HL-60/S4 treated with retinoic acid at 250 ng/mL for 4 days and 3 days (cell line): ENCODE data around the gene AIG1.
"Not testable (repeated sequence)": the region's sequence is repeated elsewhere in the genome, so short reads cannot be mapped to it uniquely, and the experiment has no call there.

Experiments
- in situ Hi-C: fragments of 300-500 bp; cut with MboI; formaldehyde crosslinking; loops from 2 replicates; pipeline ENCODE4 v1.7.0; 2022; ENCODE audit warnings: low sequenced_read_pairs

AIG1 gene

DNA sequence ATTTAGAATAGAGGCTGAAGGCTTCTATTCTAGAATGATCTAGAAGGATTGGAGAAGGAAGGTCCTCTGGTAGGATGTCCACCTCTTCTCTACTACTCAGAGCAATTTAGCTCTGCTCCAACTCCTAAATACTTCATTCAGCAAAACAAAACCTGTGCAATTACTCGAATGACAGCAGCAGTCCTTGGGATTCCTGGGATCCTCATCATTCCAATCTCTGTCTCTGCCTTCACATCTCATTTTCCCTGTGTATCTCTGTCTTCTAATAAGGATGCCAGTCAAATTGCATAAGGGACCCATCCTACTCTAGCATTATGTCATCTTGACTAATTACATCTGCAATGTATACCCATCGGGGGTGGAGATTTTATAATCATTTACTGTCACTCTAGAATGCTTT lies 5.5 kb upstream of the AIG1 start:
- in situ Hi-C loops, result no loop called here

DNA sequence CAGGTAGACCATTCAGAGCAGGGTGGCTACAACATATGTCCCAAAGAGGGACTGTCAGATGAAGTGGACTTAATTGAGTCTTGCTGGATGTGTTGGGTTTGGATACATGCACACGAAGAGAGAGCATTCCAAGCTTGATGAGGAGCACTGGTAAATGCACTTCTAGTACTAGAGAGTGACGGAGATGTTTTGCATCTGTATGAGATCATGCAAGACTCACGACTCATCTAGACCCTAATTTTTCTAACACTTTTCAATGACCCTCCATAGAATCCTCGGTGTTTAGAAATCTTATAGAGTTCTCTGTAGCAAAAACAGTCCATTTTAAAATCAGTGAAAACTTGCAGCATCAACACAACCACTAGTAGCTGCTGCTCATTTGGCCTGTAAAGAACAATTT lies 4.8 kb upstream of the AIG1 start:
- in situ Hi-C loops, result no loop called here

DNA sequence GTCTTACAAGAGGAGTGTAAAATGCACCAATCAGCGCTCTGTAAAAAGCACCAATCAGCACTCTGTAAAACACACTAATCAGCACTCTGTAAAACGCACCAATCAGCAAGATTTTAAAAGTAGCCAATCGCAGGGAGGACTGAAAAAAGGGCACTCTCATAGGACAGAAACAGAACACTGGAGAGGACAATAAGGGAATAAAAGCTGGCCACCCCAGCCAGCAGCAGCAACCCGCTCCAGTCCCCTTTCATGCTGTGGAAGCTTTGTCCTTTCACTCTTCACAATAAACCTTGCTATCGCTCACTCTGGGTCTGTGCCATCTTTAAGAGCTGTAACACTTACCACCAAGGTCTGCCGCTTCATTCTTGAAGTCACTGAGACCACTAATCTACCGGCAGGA lies 1.7 kb upstream of the AIG1 start:
- in situ Hi-C loops, result no loop called here

GRCh38 chr6:143059663-143060353 lies 881 bp upstream of the AIG1 start:
- in situ Hi-C loops, result no loop called here

DNA sequence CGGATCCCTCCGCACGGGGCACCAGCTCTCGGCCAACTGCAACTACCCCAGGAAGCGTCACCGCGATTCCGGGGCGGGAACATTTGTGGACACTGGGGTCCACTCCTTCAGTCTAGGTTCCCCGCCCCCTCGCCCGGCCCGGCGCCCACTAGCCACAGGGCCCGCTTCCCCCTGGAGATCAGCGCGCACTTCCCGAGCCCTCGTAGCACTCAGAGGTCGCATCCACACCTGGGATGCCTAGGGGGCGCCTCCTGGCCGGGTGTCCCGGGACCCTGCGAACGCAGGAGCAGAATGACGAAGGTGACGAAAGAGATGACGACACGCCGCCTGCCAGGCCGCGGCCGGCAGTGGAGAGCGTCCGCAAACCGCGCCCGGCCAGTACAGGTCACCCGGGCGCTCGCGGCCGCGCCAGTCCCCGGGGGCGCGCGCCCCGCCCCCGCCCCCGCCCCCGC lies 309 bp upstream of the AIG1 start:
- in situ Hi-C loops, result no loop called here

DNA sequence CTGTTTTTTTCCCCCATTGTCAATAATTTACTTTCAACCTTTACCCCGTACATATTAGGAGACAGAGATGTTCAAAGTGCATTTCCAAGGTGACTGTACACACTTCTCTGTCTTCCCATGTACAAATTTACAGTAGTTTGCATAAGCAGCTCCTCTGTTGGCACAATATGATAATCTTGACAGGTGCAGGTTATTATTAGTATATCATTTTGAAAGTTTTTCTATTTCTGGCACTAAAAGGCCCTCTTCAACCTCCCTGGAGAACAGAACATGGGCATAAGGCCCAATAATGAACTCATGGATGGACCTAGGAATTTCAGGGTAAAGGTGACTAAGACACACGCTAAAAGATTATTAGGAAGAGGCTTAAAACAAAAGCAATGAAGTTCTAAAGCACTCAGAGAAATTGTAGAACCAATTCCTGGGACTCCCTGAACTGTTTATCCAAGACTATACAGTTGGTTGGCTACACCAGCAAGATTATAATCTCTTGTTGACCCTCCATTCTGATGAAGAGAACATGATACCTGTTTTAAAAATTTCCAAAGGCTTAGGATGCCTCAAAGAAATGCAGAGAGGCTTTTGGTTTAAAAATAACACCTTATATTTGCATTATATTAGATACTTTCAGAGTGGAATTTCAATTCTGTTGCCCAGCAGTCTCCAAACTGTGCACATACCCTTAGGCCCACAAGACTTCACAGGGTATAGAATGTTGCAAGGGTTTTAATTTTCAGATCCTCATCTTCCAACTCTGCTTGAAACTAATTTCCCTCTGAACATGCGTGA lies 1.1 kb downstream of the AIG1 start:
- in situ Hi-C loops, result no loop called here

- in situ Hi-C loops, result no loop called here
Measured at GRCh38 chr6:143062551-143062950, 1.9 kb downstream of the AIG1 start.

- in situ Hi-C loops, result no loop called here
Measured at GRCh38 chr6:143063631-143064030, 2.9 kb downstream of the AIG1 start.

GRCh38 chr6:143064271-143064670 lies 3.6 kb downstream of the AIG1 start:
- in situ Hi-C loops, result no loop called here

GRCh38 chr6:143064951-143065683 lies 4.4 kb downstream of the AIG1 start:
- in situ Hi-C loops, result no loop called here

GRCh38 chr6:143068001-143068400 lies 7.3 kb downstream of the AIG1 start:
- in situ Hi-C loops, result no loop called here

GRCh38 chr6:143074101-143074500 lies 13.4 kb downstream of the AIG1 start:
- in situ Hi-C loops, result no loop called here

DNA sequence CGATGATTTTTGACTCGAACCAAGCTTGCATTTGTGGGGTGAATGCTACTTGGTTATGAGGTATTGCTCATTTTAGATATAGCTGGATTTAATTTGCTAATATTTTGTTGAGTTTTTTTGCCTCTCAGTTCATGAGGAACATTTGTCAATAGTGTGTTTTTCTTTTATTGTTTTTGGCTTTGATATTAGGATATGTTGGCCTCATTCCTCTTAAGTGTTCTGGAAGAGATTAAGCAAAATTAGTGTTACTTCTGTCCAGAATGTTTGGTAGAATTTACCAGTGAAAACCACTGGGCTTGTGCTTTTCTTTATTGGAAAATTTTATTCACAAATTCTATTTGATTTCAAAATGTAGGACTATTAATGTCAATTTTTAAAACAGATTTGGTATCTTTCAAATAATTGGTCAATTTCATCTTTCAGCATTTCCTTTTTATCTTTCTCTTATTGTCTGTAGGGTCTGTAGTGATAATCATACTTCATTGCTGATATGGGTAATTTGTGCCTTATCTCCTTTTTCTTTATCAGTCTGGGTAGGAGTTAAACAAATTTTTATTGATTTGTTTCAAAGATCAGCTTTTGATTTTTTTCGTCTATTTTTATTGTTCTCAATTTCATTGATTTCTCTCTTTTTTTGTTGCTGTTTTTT lies 14.1 kb downstream of the AIG1 start:
- in situ Hi-C loops, result no loop called here

- in situ Hi-C loops, result no loop called here
Measured at GRCh38 chr6:143078468-143079324, 18.0 kb downstream of the AIG1 start.

DNA sequence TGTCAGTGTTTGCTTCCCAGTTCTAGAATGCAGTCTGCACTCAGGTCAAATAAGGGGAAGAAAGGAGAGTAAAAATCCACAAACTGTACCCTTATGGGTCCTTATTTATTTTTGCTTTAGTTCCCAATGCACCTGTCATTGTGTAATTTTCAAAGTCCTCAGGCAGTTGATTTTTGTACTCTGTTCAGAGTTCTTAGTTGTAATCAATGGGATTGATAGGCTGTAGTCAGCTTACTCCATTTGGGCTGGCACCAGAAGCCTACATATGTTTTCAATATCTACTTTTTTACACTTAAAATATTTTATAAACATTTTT lies 18.6 kb downstream of the AIG1 start:
- in situ Hi-C loops, result no loop called here

DNA sequence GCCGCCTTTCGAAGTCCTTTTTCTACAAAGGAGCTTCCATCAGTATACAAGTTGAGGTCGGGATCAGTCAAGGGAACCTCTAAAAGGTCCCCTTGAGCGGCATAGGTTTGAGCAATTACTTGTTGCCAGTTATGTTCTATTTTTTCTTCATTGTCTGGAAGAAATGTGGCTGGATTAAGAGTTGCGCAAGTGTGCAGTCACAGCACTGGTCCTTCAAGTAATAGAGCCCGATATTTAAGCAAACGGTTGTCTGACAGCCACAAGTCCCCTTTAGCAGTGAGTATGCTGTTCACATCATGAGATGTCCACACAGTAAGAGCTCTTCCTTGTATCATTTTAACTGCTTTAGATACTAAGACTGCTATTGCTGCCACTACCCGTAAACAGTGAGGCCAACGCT lies 21.6 kb downstream of the AIG1 start:
- in situ Hi-C loops, result not testable (repeated sequence)

GRCh38 chr6:143084019-143084418 lies 23.3 kb downstream of the AIG1 start:
- in situ Hi-C loops, result not testable (repeated sequence)

DNA sequence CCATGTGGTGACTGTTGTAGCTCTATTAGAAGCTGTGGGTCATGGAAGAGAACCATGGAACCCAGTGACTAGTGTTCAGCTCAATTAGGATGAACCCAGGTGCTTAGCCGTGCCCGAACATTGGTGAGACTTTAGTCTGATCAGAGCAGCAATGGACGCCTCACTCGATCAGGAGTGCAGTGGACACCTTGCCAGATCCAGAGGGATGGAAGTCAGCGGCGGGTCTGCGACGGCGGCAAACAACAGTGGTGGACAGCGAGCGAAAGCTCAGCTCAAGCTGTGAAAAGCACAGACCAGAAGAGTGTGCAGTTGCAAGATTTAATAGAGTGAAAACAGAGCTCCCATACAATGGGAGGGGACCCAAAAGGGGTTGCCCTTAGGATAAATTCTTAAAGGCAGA lies 26.6 kb downstream of the AIG1 start:
- in situ Hi-C loops, result not testable (repeated sequence)

DNA sequence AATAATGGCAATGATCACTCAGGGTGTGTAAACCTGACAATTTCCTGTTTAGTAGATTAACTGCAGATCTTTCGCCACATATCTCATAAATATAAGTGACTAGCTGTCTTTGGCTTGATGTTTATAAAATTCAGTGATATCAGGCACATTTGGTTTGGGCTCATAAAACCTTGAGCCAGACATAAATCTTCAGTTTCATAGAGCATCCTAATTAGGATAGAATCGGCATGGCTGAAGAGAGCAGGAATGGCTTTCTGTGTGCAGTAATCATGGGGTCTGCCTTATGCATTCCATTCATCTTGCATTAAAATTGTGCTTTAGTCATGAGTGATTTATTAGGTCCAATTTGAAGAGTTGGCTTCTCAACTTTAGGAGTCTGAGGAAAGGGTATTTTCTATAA lies 27.2 kb downstream of the AIG1 start:
- in situ Hi-C loops, result no loop called here

DNA sequence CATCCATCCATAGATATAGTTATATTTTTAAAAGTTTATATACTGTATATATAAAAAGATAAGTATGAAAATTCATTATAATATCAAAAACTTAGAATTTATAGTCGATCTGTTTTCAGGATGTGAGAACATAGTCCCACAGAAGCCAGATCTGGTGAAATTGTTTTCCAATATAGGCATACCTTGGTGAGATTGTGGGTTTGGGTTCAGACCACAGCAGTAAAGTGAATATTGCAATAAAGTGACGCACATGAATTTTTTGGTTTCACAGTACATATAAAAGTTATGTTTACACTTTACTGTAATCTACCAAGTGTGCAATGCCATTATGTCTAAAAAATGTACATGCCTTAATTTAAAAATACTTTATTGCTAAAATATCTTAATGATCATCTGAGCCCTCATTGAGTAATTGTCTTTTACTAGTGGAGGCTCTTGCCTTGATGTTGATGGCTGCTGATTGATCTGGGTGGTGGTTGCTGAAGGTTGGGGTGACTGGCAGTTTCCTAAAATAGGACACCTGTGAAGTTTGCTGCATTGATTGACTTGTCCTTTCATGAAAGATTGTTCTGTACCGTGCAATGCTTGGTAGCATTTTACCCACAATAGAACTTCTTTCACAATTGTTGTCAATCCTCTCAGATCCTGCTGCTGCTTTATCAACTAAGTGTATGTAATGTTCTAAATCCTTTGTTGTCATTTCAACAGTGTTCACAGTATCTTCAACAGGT lies 29.8 kb downstream of the AIG1 start:
- in situ Hi-C loops, result no loop called here
